SH-SY5Y (cell line): ENCODE data around the gene ESR2.

ENCODE experiments used
- GATA2 ChIP-seq: IDR thresholded peaks from 2 replicates; pipeline ENCODE4 v1.6.1; 2011; ENCODE audit warnings: mild to moderate bottlenecking, low read depth, low read length
- GATA3 ChIP-seq: IDR thresholded peaks from 2 replicates; pipeline ENCODE4 v1.6.1; 2011; ENCODE audit warnings: low read depth, mild to moderate bottlenecking, low read length, moderate library complexity

DNA sequence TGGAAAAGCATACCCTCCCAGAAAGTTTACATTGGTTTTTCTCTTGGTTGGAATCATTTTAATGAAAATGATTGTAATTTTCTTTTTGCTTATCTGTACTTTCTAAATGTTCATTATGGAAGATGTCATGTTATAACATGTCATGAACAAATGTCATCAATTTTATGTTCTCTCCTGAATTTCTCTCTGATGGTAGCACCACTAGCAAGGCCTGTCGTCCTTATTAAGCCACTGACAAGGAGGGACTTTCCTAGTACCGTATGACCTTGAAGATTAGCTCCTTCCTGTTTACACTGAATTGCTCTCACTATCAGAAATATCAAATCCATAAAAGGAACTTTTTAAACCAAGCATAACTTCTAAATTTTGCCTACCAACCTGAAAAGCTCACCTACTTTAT is 99.0 kb downstream of the ESR2 start:
- no peak for TF ChIP-seq GATA3
- TF ChIP-seq GATA2, result no peak
